Suppressor macrophage treated with lipopolysaccharide for 1 hour (primary cell): ENCODE measurements around the gene MRPL49.
"Not testable (repeated sequence)": the region's sequence is repeated elsewhere in the genome, so short reads cannot be mapped to it uniquely, and the experiment has no call there.

Experiments
- DNase-seq, 3 donors: peaks; one replicate each; pipeline ENCODE4 v3.0.0-alpha.2; 2020 to 2022

Gene MRPL49

DNA sequence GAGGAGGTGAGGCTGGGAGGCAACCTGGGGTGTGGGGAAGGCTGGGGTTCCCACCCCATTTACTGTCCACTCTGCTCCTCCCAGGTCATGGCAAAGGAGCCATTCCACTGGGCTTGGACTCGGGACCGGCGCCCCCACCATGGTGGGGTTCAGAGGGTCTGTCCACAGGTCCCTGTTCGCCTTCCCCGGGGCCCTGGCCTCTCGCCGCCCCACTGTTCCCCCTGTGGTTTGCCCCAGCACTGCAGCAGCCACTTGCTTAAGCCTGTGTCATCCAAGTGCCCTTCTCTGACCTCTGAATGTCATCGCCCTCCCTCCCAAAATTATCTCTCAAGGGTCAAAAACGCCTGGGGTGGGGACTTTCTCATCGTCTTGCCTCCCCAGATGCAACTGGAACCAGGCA lies 50.5 kb downstream of the MRPL49 start:
- no peak for DNase-seq

DNA sequence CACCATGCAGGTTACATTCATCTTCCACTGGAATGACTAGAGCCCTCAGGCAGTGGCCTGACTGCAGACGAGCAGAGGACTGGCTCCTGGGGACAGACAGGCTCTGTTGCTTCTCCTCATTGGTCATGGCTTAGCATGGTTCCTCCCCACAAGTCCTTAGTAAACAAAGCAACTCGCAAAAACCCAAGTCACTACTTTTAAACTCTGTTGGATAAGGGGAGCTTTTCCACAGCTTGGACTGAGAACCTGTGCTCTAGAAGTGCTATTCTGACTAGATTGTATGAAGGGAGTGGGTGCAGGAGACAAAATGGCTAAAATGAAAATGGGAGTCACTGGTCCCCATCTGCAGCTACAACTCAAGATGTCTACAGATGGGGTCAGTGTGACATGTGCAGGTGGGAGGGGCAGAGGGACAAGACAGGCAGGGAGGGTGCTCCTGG lies 52.5 kb downstream of the MRPL49 start:
- DNase-seq, result not testable (repeated sequence)
